ENCODE data around the gene MYO15B. TPM values are rescaled to one million over a fixed set of nuclear protein-coding genes. Genes with fewer than 3 reads are reported as not detected.

Gene MYO15B
- total and polyA plus RNA-seq, 2 of the 4 experiments (the other 2 are of a cell fraction) = 0.18 to 0.65 TPM

- no peak overlapping the region for H4K5ac ChIP-seq (ENCODE audit: low read depth, low read length)
- no peaks in the 10 kb centered on the region for H3K79me1 ChIP-seq (ENCODE audit: low read depth in 1 of 2, low read length in 2 of 2)
- in situ Hi-C loops (cut with MboI; ENCODE audit: low sequenced_read_pairs) = no loop called here
- WGBS, 2 experiments (ENCODE audit: extremely low coverage in 2 of 2, insufficient read length in 1 of 2) = 63% methylated on average over 4 of the region's 5 CpGs; no CpG with 5 or more reads in 1 of the 2 experiments
- peaks cover 1% of the 10 kb centered on the region; the same call in 1 of the 2 replicates for H3K4me1 ChIP-seq (ENCODE audit: control insufficient read depth, insufficient read depth, low read length)
- ATAC-seq (ENCODE audit: low read depth) (no peak), DNase-seq (no peak)
- no peak overlapping the region for H3K23ac ChIP-seq (ENCODE audit: low read depth, low read length)
- BruUV-seq (replicated peaks) = no TSS peak
- no peaks in the 10 kb centered on the region for H3K36me3 ChIP-seq (ENCODE audit: control insufficient read depth, insufficient read depth, low read length)
- H2BK15ac ChIP-seq (ENCODE audit: low read depth, low read length) = no peak overlapping the region
- dilution Hi-C loops (cut with HindIII; ENCODE audit: low sequenced_read_pairs, unreplicated experiment) = no loop called here
- no peaks in the 10 kb centered on the region for H3K9me3 ChIP-seq (ENCODE audit: control insufficient read depth, insufficient read depth, low read length)
- no peak overlapping the region for H2BK20ac ChIP-seq (ENCODE audit: low read depth, low read length)
- no peak overlapping the region for H4K8ac ChIP-seq (ENCODE audit: low read depth in 2 of 2, low read length in 2 of 2)
- H3K27ac ChIP-seq (ENCODE audit: insufficient read depth, low read length) = no peak overlapping the region
- ChIA-PET POLR2A (ENCODE audit: unreplicated experiment) (no interaction called here), CTCF (no interaction called here)
- H4K20me1 ChIP-seq (ENCODE audit: insufficient read depth, low read length) = no peaks in the 10 kb centered on the region
- H2BK120ac ChIP-seq (ENCODE audit: low read depth, low read length) = no peak overlapping the region
- no peak overlapping the region for H2AFZ ChIP-seq (replicated peaks; ENCODE audit: low read length, poor library complexity)
- no peak overlapping the region for H3K9ac ChIP-seq (ENCODE audit: low read depth, low read length)
- H3K9me1 ChIP-seq (ENCODE audit: insufficient read depth, low read length) = no peaks in the 10 kb centered on the region
- H3K4me3 ChIP-seq (ENCODE audit: insufficient read depth, low read depth, low read length) = no peak overlapping the region
- no peak overlapping the region for H2AK9ac ChIP-seq (replicated peaks; ENCODE audit: low read depth, low read length, poor library complexity)
- intact Hi-C loops (cut with micrococcal nuclease) = no loop called here
- H3K18ac ChIP-seq (ENCODE audit: low read depth, low read length) = no peak overlapping the region
- H4K91ac ChIP-seq (ENCODE audit: insufficient read depth, low read depth, low read length) = no peak overlapping the region
- no peak overlapping the region for H3K14ac ChIP-seq (replicated peaks; ENCODE audit: low read depth, low read length)
- no peak overlapping the region for H3K4me2 ChIP-seq (ENCODE audit: low read depth, low read length)
- H2BK5ac ChIP-seq (ENCODE audit: low read depth, low read length, poor library complexity, severe bottlenecking) = no peak overlapping the region
- H3K4ac ChIP-seq (ENCODE audit: low read depth, low read length) = no peak overlapping the region
- H3K56ac ChIP-seq (ENCODE audit: extremely low read depth, insufficient read depth, low read length) = no peak overlapping the region
- TF ChIP-seq POLR2A (IDR thresholded peaks at IDR 0.05; ENCODE audit: low read depth, low read length) (no peak), CHD1 (IDR thresholded peaks at IDR 0.05; ENCODE audit: low read depth, low read length) (no peak), ELK1 (IDR thresholded peaks at IDR 0.05; ENCODE audit: borderline replicate concordance, low read depth, low read length) (no peak), USF2 (IDR thresholded peaks at IDR 0.05; ENCODE audit: low read depth, low read length) (no peak), FOS (IDR thresholded peaks at IDR 0.05; ENCODE audit: low read depth, low read length) (no peak), MAZ (IDR thresholded peaks at IDR 0.05; ENCODE audit: borderline replicate concordance, low read depth, low read length) (no peak), CTCF (conservative IDR thresholded peaks at IDR 0.05; ENCODE audit: low read depth, low read length) (no peak), MAFK (IDR thresholded peaks at IDR 0.05; ENCODE audit: low read depth, low read length) (no peak), MXI1 (IDR thresholded peaks at IDR 0.05; ENCODE audit: borderline replicate concordance, low read depth, low read length) (no peak), NFE2L2 (IDR thresholded peaks at IDR 0.05; ENCODE audit: low read depth, low read length) (no peak), RFX5 (IDR thresholded peaks at IDR 0.05; ENCODE audit: low read depth, low read length) (no peak), BHLHE40 (IDR thresholded peaks at IDR 0.05; ENCODE audit: low read depth, low read length) (no peak), CEBPB (IDR thresholded peaks at IDR 0.05; ENCODE audit: low read depth, low read length) (no peak), SMC3 (IDR thresholded peaks at IDR 0.05; ENCODE audit: low read depth, low read length) (no peak), RCOR1 (IDR thresholded peaks at IDR 0.05; ENCODE audit: insufficient replicate concordance, low read length) (no peak), RAD21 (IDR thresholded peaks at IDR 0.05; ENCODE audit: low read length) (no peak)
- peaks cover 35% of the 10 kb centered on the region for H3K27me3 ChIP-seq (ENCODE audit: control insufficient read depth, insufficient read depth, low read length)
- no peak overlapping the region for H2AK5ac ChIP-seq (ENCODE audit: low read depth, low read length)
These were observed 20.8 kb upstream of the MYO15B start for GRCh38 chr17:75566834-75567233.

Data from IMR-90 (cell line).